ENCODE measurements around the gene CLNK. TPM values are rescaled to one million over a fixed set of nuclear protein-coding genes. Genes with fewer than 3 reads are reported as not detected.

Gene CLNK
- total RNA-seq, 1 experiment from 2014 or later = not detected

DNA sequence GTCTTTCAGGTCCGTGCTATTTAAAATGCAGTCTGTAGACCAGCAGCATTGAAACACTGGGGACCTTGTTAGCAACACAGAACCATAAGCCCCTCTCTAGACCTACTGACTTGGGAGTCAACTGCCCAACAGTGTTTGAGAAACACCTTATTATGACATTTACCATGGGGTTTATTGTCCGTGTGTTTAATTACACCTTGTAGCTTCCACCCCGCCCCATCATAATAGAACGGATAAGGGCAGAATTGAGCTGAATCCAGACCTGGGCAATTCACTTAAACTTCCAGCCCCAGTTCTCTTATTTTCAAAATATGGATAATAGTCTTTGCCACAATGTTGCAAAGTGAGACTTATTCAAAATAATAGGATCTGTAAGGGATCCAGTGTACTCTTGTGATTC lies 30.6 kb upstream of the CLNK start:
- Histone ChIP-seq H2BK5ac (ENCODE audit: insufficient read length, low read length) (no peak overlapping the region), H4K91ac (ENCODE audit: insufficient read length, low read depth, low read length) (no peak overlapping the region), H2AK5ac (ENCODE audit: insufficient read length, low read length) (no peak overlapping the region), H3K4me2 (ENCODE audit: insufficient read depth, insufficient read length, low read length) (no peak overlapping the region), H3K9me3 (ENCODE audit: control insufficient read depth, low read depth, low read length) (no peaks in the 10 kb centered on the region), H3K14ac (ENCODE audit: insufficient read depth, low read length) (no peak overlapping the region), H3K27me3 (ENCODE audit: insufficient read depth, low read length) (no peaks in the 10 kb centered on the region), H2BK120ac (ENCODE audit: low read depth, low read length, poor library complexity, severe bottlenecking) (no peak overlapping the region), H4K8ac (replicated peaks; ENCODE audit: insufficient read length, low read depth, low read length) (no peak overlapping the region), H3K23ac (ENCODE audit: insufficient read length, low read depth, low read length) (no peak overlapping the region), H3K18ac (ENCODE audit: insufficient read length, low read depth, low read length) (no peak overlapping the region), H3K27ac (ENCODE audit: insufficient read length, low read depth, low read length) (no peak overlapping the region), H3K56ac (ENCODE audit: insufficient read length, low read depth, low read length) (no peak overlapping the region), H3K79me1 (ENCODE audit: insufficient read depth, low read depth, low read length, poor library complexity, severe bottlenecking) (no peaks in the 10 kb centered on the region), H4K20me1 (ENCODE audit: control insufficient read depth, insufficient read depth, insufficient read length) (no peaks in the 10 kb centered on the region), H2BK12ac (ENCODE audit: insufficient read length, low read depth, low read length) (no peak overlapping the region), H3K4ac (ENCODE audit: low read depth, low read length) (no peak overlapping the region), H4K5ac (ENCODE audit: insufficient read length, low read depth, low read length) (no peak overlapping the region), H3K4me1 (ENCODE audit: insufficient read depth, low read length) (no peaks in the 10 kb centered on the region), H3K9ac (ENCODE audit: extremely low read depth, insufficient read length, low read length) (no peak overlapping the region), H3K79me2 (ENCODE audit: insufficient read depth, low read length) (no peaks in the 10 kb centered on the region), H2AFZ (ENCODE audit: low read length) (no peak overlapping the region), H3K23me2 (ENCODE audit: insufficient read length, low read depth, low read length, poor library complexity, severe bottlenecking) (no peaks in the 10 kb centered on the region), H3T11ph (ENCODE audit: low read length) (no peak overlapping the region), H2BK20ac (ENCODE audit: low read depth, low read length, poor library complexity, severe bottlenecking) (no peak overlapping the region), H2BK15ac (ENCODE audit: low read depth, low read length) (no peak overlapping the region)
- Mint-ChIP-seq H3K36me3 (ENCODE audit: insufficient read depth in 1 of 3, low read depth in 3 of 3) (peaks cover 0 to 5% (median 0%) of the 10 kb centered on the region in 3 experiments; a peak in 2 of 7 replicates), H3K4me1 (peaks cover 6% of the 10 kb centered on the region in 2 experiments; a peak in 3 of 4 replicates), H3K9me3 (peaks cover 5% of the 10 kb centered on the region in 2 experiments; a peak in 3 of 5 replicates), H3K27ac (no peak overlapping the region), H3K27me3 (ENCODE audit: low read depth) (no peaks in the 10 kb centered on the region), H3K4me3 (no peak overlapping the region)
- TF ChIP-seq CTCF (conservative IDR thresholded peaks at IDR 0.05) = no peak
- no CpG with 5 or more reads among the region's 4 CpGs for WGBS (ENCODE audit: extremely low coverage, insufficient read length, low lambda C conversion rate)
- no peak for DNase-seq

All from H9 (cell line).